H9 (cell line): Measurements from ENCODE around the gene WT1. TPM values are rescaled to one million over a fixed set of nuclear protein-coding genes. Genes with fewer than 3 reads are reported as not detected.
A peak's percentile ranks its signal among the peaks of the same experiment; 100 is the strongest.

Source experiments
- DNase-seq: peaks from one replicate; pipeline ENCODE4 v3.0.0-alpha.2; 2017
- H2AFZ ChIP-seq: one replicate; pipeline ENCODE4 v1.6.1; 2013; ENCODE audit warnings: mild to moderate bottlenecking, low read length, control low read depth, moderate library complexity
- H2AK5ac ChIP-seq: 2 replicates; pipeline ENCODE4 v1.6.1; 2013; ENCODE audit warnings: low read length, control low read depth, mixed read lengths; ENCODE audit not compliant: insufficient read length
- H2BK120ac ChIP-seq: one replicate; pipeline ENCODE4 v1.6.1; 2013; ENCODE audit warnings: low read depth, mild to moderate bottlenecking, low read length, control low read depth, inconsistent platforms; ENCODE audit not compliant: poor library complexity, severe bottlenecking
- H2BK12ac ChIP-seq: 2 replicates; pipeline ENCODE4 v1.6.1; 2013; ENCODE audit warnings: low read length, control low read depth, mixed read lengths, low read depth; ENCODE audit not compliant: insufficient read length
- H2BK15ac ChIP-seq: 2 replicates; pipeline ENCODE4 v1.6.1; 2013; ENCODE audit warnings: low read depth, low read length, control low read depth
- H2BK20ac ChIP-seq: one replicate; pipeline ENCODE4 v1.6.1; 2013; ENCODE audit warnings: low read depth, mild to moderate bottlenecking, low read length, control low read depth, inconsistent platforms; ENCODE audit not compliant: poor library complexity, severe bottlenecking
- H2BK5ac ChIP-seq: 2 replicates; pipeline ENCODE4 v1.6.1; 2013; ENCODE audit warnings: low read length, control low read depth, mixed read lengths; ENCODE audit not compliant: insufficient read length
- H3K14ac ChIP-seq: 2 replicates; pipeline ENCODE4 v1.6.1; 2013; ENCODE audit warnings: low read length, control low read depth; ENCODE audit not compliant: insufficient read depth
- H3K18ac ChIP-seq: 2 replicates; pipeline ENCODE4 v1.6.1; 2013; ENCODE audit warnings: low read depth, mild to moderate bottlenecking, mixed read lengths, low read length, control low read depth; ENCODE audit not compliant: insufficient read length
- H3K23ac ChIP-seq: 2 replicates; pipeline ENCODE4 v1.6.1; 2013; ENCODE audit warnings: low read length, control low read depth, mixed read lengths, low read depth; ENCODE audit not compliant: insufficient read length
- H3K23me2 ChIP-seq: 2 replicates; pipeline ENCODE4 v1.6.1; 2013; ENCODE audit warnings: low read depth, mild to moderate bottlenecking, mixed read lengths, low read length, control low read depth; ENCODE audit not compliant: insufficient read length, poor library complexity, severe bottlenecking
- H3K27ac ChIP-seq: 2 replicates; pipeline ENCODE4 v1.5.1; 2013; ENCODE audit warnings: low read length, control low read depth, mixed read lengths, low read depth; ENCODE audit not compliant: insufficient read length
- H3K27me3 ChIP-seq: 2 replicates; pipeline ENCODE4 v1.6.1; 2013; ENCODE audit warnings: low read length, control low read depth, inconsistent platforms; ENCODE audit not compliant: insufficient read depth
- H3K4ac ChIP-seq: 2 replicates; pipeline ENCODE4 v1.6.1; 2013; ENCODE audit warnings: low read depth, mild to moderate bottlenecking, control low read depth, inconsistent platforms, low read length, moderate library complexity
- H3K4me1 ChIP-seq: 2 replicates; pipeline ENCODE4 v1.6.1; 2013; ENCODE audit warnings: low read length, control low read depth, inconsistent platforms; ENCODE audit not compliant: insufficient read depth
- H3K4me2 ChIP-seq: 2 replicates; pipeline ENCODE4 v1.6.1; 2013; ENCODE audit warnings: low read length, control low read depth, mixed read lengths; ENCODE audit not compliant: insufficient read length, insufficient read depth
- H3K56ac ChIP-seq: 2 replicates; pipeline ENCODE4 v1.6.1; 2013; ENCODE audit warnings: low read depth, mild to moderate bottlenecking, mixed read lengths, low read length, control low read depth; ENCODE audit not compliant: insufficient read length
- H3K79me1 ChIP-seq: 2 replicates; pipeline ENCODE4 v1.6.1; 2013; ENCODE audit warnings: low read depth, mild to moderate bottlenecking, moderate library complexity, low read length, control low read depth, inconsistent platforms; ENCODE audit not compliant: insufficient read depth, poor library complexity, severe bottlenecking
- H3K79me2 ChIP-seq: 2 replicates; pipeline ENCODE4 v1.6.1; 2013; ENCODE audit warnings: low read length, control low read depth, inconsistent platforms; ENCODE audit not compliant: insufficient read depth
- H3K9ac ChIP-seq: 2 replicates; pipeline ENCODE4 v1.6.1; 2013; ENCODE audit warnings: low read length, control low read depth, mixed read lengths; ENCODE audit not compliant: insufficient read length; ENCODE audit errors: extremely low read depth
- H3K9me3 ChIP-seq: one replicate; pipeline ENCODE4 v1.6.1; 2013; ENCODE audit warnings: low read depth, low read length, inconsistent platforms; ENCODE audit not compliant: control insufficient read depth
- H3T11ph ChIP-seq: one replicate; pipeline ENCODE4 v1.6.1; 2013; ENCODE audit warnings: mild to moderate bottlenecking, low read length, control low read depth, inconsistent platforms
- H4K20me1 ChIP-seq: one replicate; pipeline ENCODE4 v1.6.1; 2013; ENCODE audit not compliant: control insufficient read depth, insufficient read length, insufficient read depth
- H4K5ac ChIP-seq: 2 replicates; pipeline ENCODE4 v1.6.1; 2013; ENCODE audit warnings: low read depth, mild to moderate bottlenecking, mixed read lengths, low read length, control low read depth; ENCODE audit not compliant: insufficient read length
- H4K8ac ChIP-seq: replicated peaks from 2 replicates; pipeline ENCODE4 v1.6.1; 2013; ENCODE audit warnings: low read length, control low read depth, mixed read lengths, low read depth; ENCODE audit not compliant: insufficient read length
- H4K91ac ChIP-seq: 2 replicates; pipeline ENCODE4 v1.6.1; 2013; ENCODE audit warnings: low read depth, mild to moderate bottlenecking, moderate library complexity, mixed read lengths, low read length, control low read depth; ENCODE audit not compliant: insufficient read length
- H3K27ac Mint-ChIP-seq, 3 experiments: 2 replicates in 2 of 3; 3 replicates in 1 of 3; pipeline ENCODE4 v1.8.0; 2020 to 2021; ENCODE audit warnings: mixed read lengths in 3 of 3, mild to moderate bottlenecking in 1 of 3, moderate library complexity in 1 of 3
- H3K27me3 Mint-ChIP-seq: 2 replicates; pipeline ENCODE4 v1.8.0; 2021; ENCODE audit warnings: low read depth, mild to moderate bottlenecking, moderate library complexity, mixed read lengths
- H3K36me3 Mint-ChIP-seq, 3 experiments: 2 replicates in 2 of 3; 3 replicates in 1 of 3; pipeline ENCODE4 v1.8.0; 2020 to 2021; ENCODE audit warnings: low read depth in 3 of 3, mixed read lengths in 3 of 3; ENCODE audit not compliant: insufficient read depth in 1 of 3
- H3K4me1 Mint-ChIP-seq, 2 experiments: 2 replicates each; pipeline ENCODE4 v1.8.0; 2020; ENCODE audit warnings: mixed read lengths in 2 of 2
- H3K4me3 Mint-ChIP-seq, 2 experiments: 2 replicates in 1 of 2; 3 replicates in 1 of 2; pipeline ENCODE4 v1.8.0; 2020 to 2021; ENCODE audit warnings: mild to moderate bottlenecking in 2 of 2, mixed read lengths in 2 of 2, moderate library complexity in 1 of 2
- H3K9me3 Mint-ChIP-seq, 2 experiments: 2 replicates in 1 of 2; 3 replicates in 1 of 2; pipeline ENCODE4 v1.8.0; 2020; ENCODE audit warnings: mild to moderate bottlenecking in 2 of 2, mixed read lengths in 2 of 2, moderate library complexity in 1 of 2
- CTCF ChIP-seq: fragments of 200-600 bp; sonication (generic); conservative IDR thresholded peaks from 3 replicates; pipeline ENCODE4 v1.8.0; 2021; ENCODE audit warnings: antibody characterized with exemption, mild to moderate bottlenecking
- WGBS: extraction: QIAGEN DNeasy Blood & Tissue Kit; methylation state at CpG from one replicate; pipeline ENCODE4 v1.1.7; 2013; ENCODE audit warnings: missing lambda C conversion rate, low lambda C conversion rate, mixed read lengths; ENCODE audit not compliant: insufficient read length; ENCODE audit errors: extremely low coverage; 5-methylcytosine and 5-hydroxymethylcytosine counted together
- total RNA-seq: library from RNA; stranded (reverse); gene quantifications from 2 replicates; pipeline ENCODE4 v1.2.1, GENCODE V29; 2021

WT1 gene
- total RNA-seq, 1 experiment from 2014 or later = 0.20 TPM

GRCh38 chr11:32438866-32439489 is 3.6 kb upstream of the WT1 start:
- no CpG with 5 or more reads among the region's 47 CpGs for WGBS
- Histone ChIP-seq H3K4me2 (peak overlapping the region; percentile 79), H3K27ac (no peak overlapping the region), H4K91ac (no peak overlapping the region), H2BK120ac (no peak overlapping the region), H2BK15ac (no peak overlapping the region), H3K79me2 (no peaks in the 10 kb centered on the region), H3K14ac (no peak overlapping the region), H3K18ac (no peak overlapping the region), H2BK20ac (no peak overlapping the region), H2AK5ac (no peak overlapping the region), H3K4ac (no peak overlapping the region), H4K8ac (no peak overlapping the region), H2BK12ac (no peak overlapping the region), H3K56ac (no peak overlapping the region), H3T11ph (no peak overlapping the region), H3K23ac (no peak overlapping the region), H3K9ac (no peak overlapping the region), H3K9me3 (no peaks in the 10 kb centered on the region), H4K5ac (no peak overlapping the region), H3K23me2 (peaks cover 9% of the 10 kb centered on the region), H3K79me1 (no peaks in the 10 kb centered on the region), H3K27me3 (peaks cover 82% of the 10 kb centered on the region), H2BK5ac (no peak overlapping the region), H4K20me1 (no peaks in the 10 kb centered on the region), H2AFZ (no peak overlapping the region), H3K4me1 (peaks cover 5% of the 10 kb centered on the region; the same call in 1 of the 2 replicates)
- no peak overlapping the region for H3K27ac Mint-ChIP-seq
- peaks cover 0 to 13% of the 10 kb centered on the region in 2 experiments; a peak in 2 of 5 replicates for H3K9me3 Mint-ChIP-seq
- peaks cover 96% of the 10 kb centered on the region for H3K27me3 Mint-ChIP-seq
- peak overlapping the region; percentile 37 to 75; a peak in 1 of 5 replicates for H3K4me3 Mint-ChIP-seq
- no peak for TF ChIP-seq CTCF
- H3K36me3 Mint-ChIP-seq = no peaks in the 10 kb centered on the region
- peaks cover 28 to 34% of the 10 kb centered on the region in 2 experiments for H3K4me1 Mint-ChIP-seq
- no peak for DNase-seq
